ENCODE measurements around the gene RBBP8. TPM values are rescaled to one million over a fixed set of nuclear protein-coding genes. Genes with fewer than 3 reads are reported as not detected.

RBBP8 gene
- total and polyA plus RNA-seq, 10 of the 15 experiments (the other 5 are each of a cell fraction or from before 2014, with no cell fraction given) = 46.2 to 82.3 (median 68.7) TPM

GRCh38 chr18:23056315-23056714, 123.2 kb downstream of the RBBP8 start (continued):
- TF ChIP-seq ZNF687 (IDR thresholded peaks at IDR 0.05) (no peak), SUPT20H (IDR thresholded peaks at IDR 0.05; ENCODE audit: borderline replicate concordance, control insufficient read depth, low read depth, low read length) (no peak), ZNF622 (IDR thresholded peaks at IDR 0.05) (no peak)
- TF ChIP-seq, protein P1, sequence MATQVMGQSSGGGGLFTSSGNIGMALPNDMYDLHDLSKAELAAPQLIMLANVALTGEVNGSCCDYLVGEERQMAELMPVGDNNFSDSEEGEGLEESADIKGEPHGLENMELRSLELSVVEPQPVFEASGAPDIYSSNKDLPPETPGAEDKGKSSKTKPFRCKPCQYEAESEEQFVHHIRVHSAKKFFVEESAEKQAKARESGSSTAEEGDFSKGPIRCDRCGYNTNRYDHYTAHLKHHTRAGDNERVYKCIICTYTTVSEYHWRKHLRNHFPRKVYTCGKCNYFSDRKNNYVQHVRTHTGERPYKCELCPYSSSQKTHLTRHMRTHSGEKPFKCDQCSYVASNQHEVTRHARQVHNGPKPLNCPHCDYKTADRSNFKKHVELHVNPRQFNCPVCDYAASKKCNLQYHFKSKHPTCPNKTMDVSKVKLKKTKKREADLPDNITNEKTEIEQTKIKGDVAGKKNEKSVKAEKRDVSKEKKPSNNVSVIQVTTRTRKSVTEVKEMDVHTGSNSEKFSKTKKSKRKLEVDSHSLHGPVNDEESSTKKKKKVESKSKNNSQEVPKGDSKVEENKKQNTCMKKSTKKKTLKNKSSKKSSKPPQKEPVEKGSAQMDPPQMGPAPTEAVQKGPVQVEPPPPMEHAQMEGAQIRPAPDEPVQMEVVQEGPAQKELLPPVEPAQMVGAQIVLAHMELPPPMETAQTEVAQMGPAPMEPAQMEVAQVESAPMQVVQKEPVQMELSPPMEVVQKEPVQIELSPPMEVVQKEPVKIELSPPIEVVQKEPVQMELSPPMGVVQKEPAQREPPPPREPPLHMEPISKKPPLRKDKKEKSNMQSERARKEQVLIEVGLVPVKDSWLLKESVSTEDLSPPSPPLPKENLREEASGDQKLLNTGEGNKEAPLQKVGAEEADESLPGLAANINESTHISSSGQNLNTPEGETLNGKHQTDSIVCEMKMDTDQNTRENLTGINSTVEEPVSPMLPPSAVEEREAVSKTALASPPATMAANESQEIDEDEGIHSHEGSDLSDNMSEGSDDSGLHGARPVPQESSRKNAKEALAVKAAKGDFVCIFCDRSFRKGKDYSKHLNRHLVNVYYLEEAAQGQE (IDR thresholded peaks at IDR 0.05; ENCODE audit: low read depth, low read length) = no peak

GRCh38 chr18:23057096-23057495, 124.0 kb downstream of the RBBP8 start:
- H3K27me3 ChIP-seq (replicated peaks in 1 of 2; ENCODE audit: control insufficient read depth in 2 of 2, insufficient read depth in 2 of 2, low read length in 1 of 2) = peaks cover 0 to 1% of the 10 kb centered on the region in 2 experiments; a peak in 1 of 4 replicates
- RAD21 ChIA-PET (ENCODE audit: unreplicated experiment) = no interaction called here
- intact Hi-C loops (cut with micrococcal nuclease; ENCODE audit: unreplicated experiment) (no loop called here), in situ Hi-C loops (cut with MboI) (no loop called here)
- no peaks in the 10 kb centered on the region for H3K79me2 ChIP-seq (ENCODE audit: control insufficient read depth, insufficient read depth, low read length)
- no peaks in the 10 kb centered on the region for H4K20me1 ChIP-seq (ENCODE audit: control insufficient read depth, insufficient read depth)
- CTCF ChIA-PET = interaction anchor here (1.2 to 1.3 kb wide), 3 partner anchors 9 to 127 kb away, joined by 3 to 4 read pairs (median 4); no protein-coding TSS in a partner anchor
- H3K27ac ChIP-seq (ENCODE audit: control insufficient read depth, insufficient read depth) = no peak overlapping the region
- H3K9ac ChIP-seq (ENCODE audit: control insufficient read depth, insufficient read depth, low read length) = no peak overlapping the region
- H3K9me3 ChIP-seq (replicated peaks; ENCODE audit: control insufficient read depth, insufficient read depth, low read length) = no peaks in the 10 kb centered on the region
- no peak overlapping the region for H3K4me2 ChIP-seq (ENCODE audit: control insufficient read depth, insufficient read depth)
- ATAC-seq = no peak
- H3K36me3 ChIP-seq (ENCODE audit: control insufficient read depth in 2 of 2, insufficient read depth in 2 of 2, low read length in 1 of 2) = no peaks in the 10 kb centered on the region
- SMC1A ChIA-PET (ENCODE audit: uncharacterized antibody, unreplicated experiment) = interaction anchor here (0.6 to 1.2 kb wide), 3 partner anchors 31 to 135 kb away, joined by 3 to 4 read pairs (median 4); no protein-coding TSS in a partner anchor
- WGBS (ENCODE audit: insufficient coverage, insufficient replicate concordance, low lambda C conversion rate, missing lambda C conversion rate) = 58% methylated on average over 2 of the region's 2 CpGs
- POLR2A ChIA-PET = no interaction called here
- no peak overlapping the region for H2AFZ ChIP-seq (ENCODE audit: control insufficient read depth, low read depth, low read length)
- no peak for DNase-seq (ENCODE audit: low read depth, low spot score)
- no peak for FAIRE-seq
- BruUV-seq (replicated peaks) = no TSS peak
- H3K4me3 ChIP-seq = no peak overlapping the region
- H3K4me1 ChIP-seq (ENCODE audit: control insufficient read depth, insufficient read depth, low read length) = no peaks in the 10 kb centered on the region
- TF ChIP-seq, protein P2, sequence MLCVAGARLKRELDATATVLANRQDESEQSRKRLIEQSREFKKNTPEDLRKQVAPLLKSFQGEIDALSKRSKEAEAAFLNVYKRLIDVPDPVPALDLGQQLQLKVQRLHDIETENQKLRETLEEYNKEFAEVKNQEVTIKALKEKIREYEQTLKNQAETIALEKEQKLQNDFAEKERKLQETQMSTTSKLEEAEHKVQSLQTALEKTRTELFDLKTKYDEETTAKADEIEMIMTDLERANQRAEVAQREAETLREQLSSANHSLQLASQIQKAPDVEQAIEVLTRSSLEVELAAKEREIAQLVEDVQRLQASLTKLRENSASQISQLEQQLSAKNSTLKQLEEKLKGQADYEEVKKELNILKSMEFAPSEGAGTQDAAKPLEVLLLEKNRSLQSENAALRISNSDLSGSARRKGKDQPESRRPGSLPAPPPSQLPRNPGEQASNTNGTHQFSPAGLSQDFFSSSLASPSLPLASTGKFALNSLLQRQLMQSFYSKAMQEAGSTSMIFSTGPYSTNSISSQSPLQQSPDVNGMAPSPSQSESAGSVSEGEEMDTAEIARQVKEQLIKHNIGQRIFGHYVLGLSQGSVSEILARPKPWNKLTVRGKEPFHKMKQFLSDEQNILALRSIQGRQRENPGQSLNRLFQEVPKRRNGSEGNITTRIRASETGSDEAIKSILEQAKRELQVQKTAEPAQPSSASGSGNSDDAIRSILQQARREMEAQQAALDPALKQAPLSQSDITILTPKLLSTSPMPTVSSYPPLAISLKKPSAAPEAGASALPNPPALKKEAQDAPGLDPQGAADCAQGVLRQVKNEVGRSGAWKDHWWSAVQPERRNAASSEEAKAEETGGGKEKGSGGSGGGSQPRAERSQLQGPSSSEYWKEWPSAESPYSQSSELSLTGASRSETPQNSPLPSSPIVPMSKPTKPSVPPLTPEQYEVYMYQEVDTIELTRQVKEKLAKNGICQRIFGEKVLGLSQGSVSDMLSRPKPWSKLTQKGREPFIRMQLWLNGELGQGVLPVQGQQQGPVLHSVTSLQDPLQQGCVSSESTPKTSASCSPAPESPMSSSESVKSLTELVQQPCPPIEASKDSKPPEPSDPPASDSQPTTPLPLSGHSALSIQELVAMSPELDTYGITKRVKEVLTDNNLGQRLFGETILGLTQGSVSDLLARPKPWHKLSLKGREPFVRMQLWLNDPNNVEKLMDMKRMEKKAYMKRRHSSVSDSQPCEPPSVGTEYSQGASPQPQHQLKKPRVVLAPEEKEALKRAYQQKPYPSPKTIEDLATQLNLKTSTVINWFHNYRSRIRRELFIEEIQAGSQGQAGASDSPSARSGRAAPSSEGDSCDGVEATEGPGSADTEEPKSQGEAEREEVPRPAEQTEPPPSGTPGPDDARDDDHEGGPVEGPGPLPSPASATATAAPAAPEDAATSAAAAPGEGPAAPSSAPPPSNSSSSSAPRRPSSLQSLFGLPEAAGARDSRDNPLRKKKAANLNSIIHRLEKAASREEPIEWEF (IDR thresholded peaks at IDR 0.05; ENCODE audit: insufficient replicate concordance, low read depth, low read length) = no peak
- TF ChIP-seq KDM1A (IDR thresholded peaks at IDR 0.05; ENCODE audit: borderline replicate concordance) (no peak), ATF7 (IDR thresholded peaks at IDR 0.05; ENCODE audit: low read depth) (no peak), CEBPB (IDR thresholded peaks at IDR 0.05; ENCODE audit: borderline replicate concordance in 1 of 2, low read depth in 2 of 2, low read length in 2 of 2) (no peak)
